Trophoblast cell (in vitro differentiated cells and primary cell): ENCODE measurements around the gene ZMAT5.

Source experiments
- DNase-seq, 2 donors: peaks; one replicate each; pipeline ENCODE4 v3.0.0-alpha.2; 2016
- H2AFZ ChIP-seq: 2 replicates; pipeline ENCODE4 v1.6.1; 2013; ENCODE audit warnings: low read length, moderate library complexity, mild to moderate bottlenecking; ENCODE audit not compliant: insufficient read depth, poor library complexity
- H2AK5ac ChIP-seq: 2 replicates; pipeline ENCODE4 v1.6.1; 2013; ENCODE audit warnings: mild to moderate bottlenecking, low read length
- H2BK120ac ChIP-seq: 2 replicates; pipeline ENCODE4 v1.6.1; 2013; ENCODE audit warnings: low read length, mild to moderate bottlenecking, moderate library complexity; ENCODE audit not compliant: insufficient read depth, poor library complexity
- H2BK12ac ChIP-seq: 2 replicates; pipeline ENCODE4 v1.6.1; 2013; ENCODE audit warnings: mild to moderate bottlenecking, low read length, moderate library complexity
- H2BK5ac ChIP-seq: 2 replicates; pipeline ENCODE4 v1.6.1; 2013; ENCODE audit warnings: low read length, low read depth, moderate library complexity, mild to moderate bottlenecking; ENCODE audit not compliant: poor library complexity
- H3K14ac ChIP-seq: 2 replicates; pipeline ENCODE4 v1.6.1; 2013; ENCODE audit warnings: mild to moderate bottlenecking, low read length
- H3K18ac ChIP-seq: 2 replicates; pipeline ENCODE4 v1.6.1; 2013; ENCODE audit warnings: mild to moderate bottlenecking, low read length
- H3K23ac ChIP-seq: 2 replicates; pipeline ENCODE4 v1.6.1; 2013; ENCODE audit warnings: low read length
- H3K27ac ChIP-seq: 2 replicates; pipeline ENCODE4 v1.5.1; 2013; ENCODE audit warnings: low read depth, mild to moderate bottlenecking, inconsistent platforms, low read length, moderate library complexity
- H3K27me3 ChIP-seq: 2 replicates; pipeline ENCODE4 v1.6.1; 2013; ENCODE audit warnings: inconsistent platforms, mild to moderate bottlenecking, low read length, moderate library complexity; ENCODE audit not compliant: insufficient read depth
- H3K36me3 ChIP-seq, 2 experiments: 1 replicate in 1 of 2; 2 replicates in 1 of 2; pipeline ENCODE4 v1.6.1; 2013; ENCODE audit warnings: low read length in 2 of 2, mild to moderate bottlenecking in 2 of 2, moderate library complexity in 1 of 2; ENCODE audit not compliant: insufficient read depth in 2 of 2, control insufficient read depth in 1 of 2
- H3K4ac ChIP-seq: 2 replicates; pipeline ENCODE4 v1.6.1; 2013; ENCODE audit warnings: low read depth, mild to moderate bottlenecking, low read length, moderate library complexity
- H3K4me1 ChIP-seq, 2 experiments: 1 replicate in 1 of 2; 2 replicates in 1 of 2; pipeline ENCODE4 v1.6.1; 2013; ENCODE audit warnings: low read length in 2 of 2, mild to moderate bottlenecking in 2 of 2, moderate library complexity in 1 of 2; ENCODE audit not compliant: insufficient read depth in 2 of 2, control insufficient read depth in 1 of 2
- H3K4me2 ChIP-seq: 2 replicates; pipeline ENCODE4 v1.6.1; 2013; ENCODE audit warnings: inconsistent platforms, mild to moderate bottlenecking, low read length, moderate library complexity
- H3K4me3 ChIP-seq: 2 replicates; pipeline ENCODE4 v1.5.1; 2013; ENCODE audit warnings: mild to moderate bottlenecking, low read depth, low read length, inconsistent platforms
- H3K79me1 ChIP-seq: one replicate; pipeline ENCODE4 v1.6.1; 2013; ENCODE audit warnings: low read length
- H3K79me2 ChIP-seq: 2 replicates; pipeline ENCODE4 v1.6.1; 2013; ENCODE audit warnings: low read length, mild to moderate bottlenecking; ENCODE audit not compliant: control insufficient read depth, insufficient read depth, poor library complexity
- H3K9ac ChIP-seq: 2 replicates; pipeline ENCODE4 v1.6.1; 2013; ENCODE audit warnings: mild to moderate bottlenecking, low read length
- H3K9me3 ChIP-seq: 2 replicates; pipeline ENCODE4 v1.6.1; 2013; ENCODE audit warnings: low read depth, mild to moderate bottlenecking, control low read depth, inconsistent platforms, low read length; ENCODE audit not compliant: insufficient read depth
- H4K12ac ChIP-seq: 2 replicates; pipeline ENCODE4 v1.6.1; 2013; ENCODE audit warnings: low read depth, mild to moderate bottlenecking, low read length, moderate library complexity
- H4K8ac ChIP-seq: 2 replicates; pipeline ENCODE4 v1.6.1; 2013; ENCODE audit warnings: low read depth, mild to moderate bottlenecking, low read length, moderate library complexity
- H4K91ac ChIP-seq: one replicate; pipeline ENCODE4 v1.6.1; 2013; ENCODE audit warnings: low read depth, mild to moderate bottlenecking, low read length, moderate library complexity
- WGBS: extraction: QIAGEN DNeasy Blood & Tissue Kit; methylation state at CpG from one replicate; pipeline ENCODE4 v1.1.7; 2013; ENCODE audit warnings: missing lambda C conversion rate; ENCODE audit not compliant: insufficient read length, insufficient coverage; ENCODE audit errors: extremely low coverage; 5-methylcytosine and 5-hydroxymethylcytosine counted together

ZMAT5 gene

GRCh38 chr22:29790061-29790460 lies 23.3 kb upstream of the ZMAT5 start:
- Histone ChIP-seq H3K27ac (no peak overlapping the region), H3K4me1 (peaks cover 8 to 20% of the 10 kb centered on the region in 2 experiments), H3K4me2 (no peak overlapping the region), H2BK12ac (no peak overlapping the region), H4K8ac (no peak overlapping the region), H3K79me2 (no peaks in the 10 kb centered on the region), H3K27me3 (no peaks in the 10 kb centered on the region), H3K9me3 (peaks cover 4% of the 10 kb centered on the region), H2AFZ (no peak overlapping the region), H3K9ac (no peak overlapping the region), H3K18ac (no peak overlapping the region), H2BK120ac (no peak overlapping the region), H4K91ac (no peak overlapping the region), H3K23ac (no peak overlapping the region), H2BK5ac (no peak overlapping the region), H3K4me3 (no peak overlapping the region), H3K14ac (no peak overlapping the region), H3K36me3 (peaks cover 53 to 57% of the 10 kb centered on the region in 2 experiments), H3K4ac (no peak overlapping the region), H2AK5ac (no peak overlapping the region), H4K12ac (no peak overlapping the region), H3K79me1 (no peaks in the 10 kb centered on the region)
- WGBS = no CpG with 5 or more reads among the region's 5 CpGs
- no peak for DNase-seq

DNA sequence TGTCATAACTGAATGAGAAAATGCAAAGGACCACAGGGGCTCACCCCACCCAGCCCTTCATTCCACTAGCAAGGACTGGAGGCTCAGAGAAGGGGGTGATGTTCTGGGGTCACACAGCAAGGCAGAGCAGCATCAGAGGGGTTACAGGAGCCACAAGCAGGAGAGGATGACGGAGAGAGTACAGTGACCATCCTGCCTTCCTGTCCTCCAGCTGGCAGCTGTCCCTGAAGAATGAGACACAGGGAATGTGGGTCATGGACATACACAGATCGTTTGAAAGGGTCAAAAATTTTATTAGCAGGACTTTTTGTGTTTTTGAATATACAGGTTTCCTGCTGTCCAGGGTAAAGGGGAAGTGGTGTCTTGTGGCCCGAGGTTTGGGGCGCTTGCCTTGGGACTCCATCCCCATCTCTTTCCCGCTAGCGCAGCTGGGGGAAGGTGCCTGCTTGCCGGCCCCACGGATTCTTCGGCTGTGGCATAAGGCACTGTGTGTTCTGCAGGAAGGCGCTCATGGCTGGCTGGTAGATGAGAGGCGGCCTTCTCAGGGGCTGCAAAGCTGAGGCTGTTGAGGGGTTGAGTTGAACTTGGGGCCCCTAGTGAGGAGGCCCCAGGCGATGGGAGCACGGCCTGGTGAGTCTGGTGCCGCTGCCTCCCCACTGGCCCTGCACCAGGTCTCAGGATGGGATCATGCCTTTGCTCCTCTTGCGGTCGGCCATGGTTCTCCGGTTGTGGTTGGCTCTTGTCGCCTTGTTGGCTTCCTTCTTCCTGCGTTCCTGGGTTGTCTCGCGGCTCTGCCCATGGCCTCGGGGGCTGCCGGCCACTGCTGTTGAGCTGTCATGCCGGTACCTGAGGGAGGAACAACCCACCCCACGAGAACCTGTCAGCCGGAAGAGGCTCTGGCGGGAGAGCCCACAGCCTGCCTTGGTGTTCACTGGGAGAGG lies 21.8 kb upstream of the ZMAT5 start:
- H3K14ac ChIP-seq = peak overlapping the region; percentile 7
- peak; percentile 41 to 57 for DNase-seq
- no peak overlapping the region for H2AFZ ChIP-seq
- H3K18ac ChIP-seq = no peak overlapping the region
- no peaks in the 10 kb centered on the region for H3K79me1 ChIP-seq
- no peak overlapping the region for H2BK120ac ChIP-seq
- H3K4ac ChIP-seq = no peak overlapping the region
- no peak overlapping the region for H4K12ac ChIP-seq
- H3K4me2 ChIP-seq = no peak overlapping the region
- H4K8ac ChIP-seq = no peak overlapping the region
- no peak overlapping the region for H2BK12ac ChIP-seq
- H2BK5ac ChIP-seq = no peak overlapping the region
- WGBS = no CpG with 5 or more reads among the region's 27 CpGs
- no peak overlapping the region for H3K27ac ChIP-seq
- H3K79me2 ChIP-seq = no peaks in the 10 kb centered on the region
- peaks cover 4% of the 10 kb centered on the region for H3K9me3 ChIP-seq
- H3K4me3 ChIP-seq = no peak overlapping the region
- H3K23ac ChIP-seq = no peak overlapping the region
- no peak overlapping the region for H3K9ac ChIP-seq
- peaks cover 8 to 16% of the 10 kb centered on the region in 2 experiments for H3K4me1 ChIP-seq
- H4K91ac ChIP-seq = peak overlapping the region; percentile 2
- H2AK5ac ChIP-seq = no peak overlapping the region
- no peaks in the 10 kb centered on the region for H3K27me3 ChIP-seq
- H3K36me3 ChIP-seq = peaks cover 53 to 56% of the 10 kb centered on the region in 2 experiments

DNA sequence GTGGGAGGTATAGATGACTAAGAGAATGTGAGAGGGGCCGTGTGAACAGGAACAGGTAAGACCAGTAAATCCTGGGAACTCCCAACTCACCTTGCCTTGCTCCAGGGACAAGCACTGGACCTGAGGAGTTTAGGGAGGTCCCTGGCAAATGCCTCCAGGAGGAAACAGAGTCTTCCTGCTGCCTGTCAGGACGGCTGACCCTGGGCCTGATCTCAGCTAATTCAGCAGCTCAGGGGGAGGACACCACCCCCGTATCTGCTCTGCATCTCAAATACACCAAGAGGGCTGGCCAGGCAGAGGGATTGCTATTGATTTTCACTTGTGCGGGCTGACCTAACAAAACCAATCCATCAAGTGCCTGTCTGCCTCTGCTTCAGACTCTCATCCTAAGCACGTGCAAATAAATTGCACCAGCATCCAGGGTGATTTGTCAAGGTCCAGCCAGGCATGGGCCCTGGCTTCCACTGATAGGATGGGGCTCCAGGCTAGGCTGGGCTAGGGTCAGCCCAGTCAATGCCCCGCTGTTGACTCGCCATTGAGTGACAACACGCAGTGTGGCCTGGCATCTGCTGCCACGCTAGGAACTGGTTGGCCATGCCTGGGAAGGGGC lies 20.7 kb upstream of the ZMAT5 start:
- Histone ChIP-seq H3K36me3 (peaks cover 41 to 45% of the 10 kb centered on the region in 2 experiments), H3K4ac (no peak overlapping the region), H2BK5ac (no peak overlapping the region), H3K9ac (no peak overlapping the region), H4K91ac (no peak overlapping the region), H4K8ac (no peak overlapping the region), H3K4me1 (peaks cover 12 to 16% of the 10 kb centered on the region in 2 experiments), H2BK120ac (no peak overlapping the region), H3K14ac (no peak overlapping the region), H2AK5ac (no peak overlapping the region), H3K27ac (peak overlapping the region; percentile 18), H3K79me2 (no peaks in the 10 kb centered on the region), H3K4me3 (no peak overlapping the region), H3K4me2 (no peak overlapping the region), H2BK12ac (no peak overlapping the region), H3K27me3 (no peaks in the 10 kb centered on the region), H2AFZ (no peak overlapping the region), H4K12ac (no peak overlapping the region), H3K18ac (no peak overlapping the region), H3K79me1 (no peaks in the 10 kb centered on the region), H3K23ac (no peak overlapping the region), H3K9me3 (peaks cover 4% of the 10 kb centered on the region)
- WGBS = no CpG with 5 or more reads among the region's 9 CpGs
- peak; percentile 74 for DNase-seq

DNA sequence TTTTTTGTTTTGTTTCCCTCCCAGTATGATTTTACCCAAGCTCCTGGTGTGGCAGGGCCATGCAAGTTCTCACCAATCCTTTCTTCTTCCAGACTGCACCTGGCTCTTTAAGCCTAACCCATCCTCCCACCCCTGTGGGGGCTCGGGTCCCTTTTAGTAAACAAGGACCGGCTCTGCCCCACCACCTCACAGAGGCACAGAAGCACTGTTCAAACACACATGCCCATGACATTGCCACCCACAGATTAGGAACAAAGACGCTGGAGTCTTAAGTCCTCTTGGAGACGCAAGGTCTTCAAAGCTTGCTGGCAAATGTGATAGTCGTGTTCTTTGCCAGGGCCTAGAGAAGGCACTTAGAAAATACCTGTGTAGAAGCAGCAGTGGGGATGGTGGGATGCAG lies 19.2 kb upstream of the ZMAT5 start:
- peak overlapping the region; percentile 18 for H2AK5ac ChIP-seq
- H4K12ac ChIP-seq = no peak overlapping the region
- peaks cover 18 to 19% of the 10 kb centered on the region in 2 experiments for H3K4me1 ChIP-seq
- H4K91ac ChIP-seq = peak overlapping the region; percentile 32
- no peak overlapping the region for H3K9ac ChIP-seq
- H3K36me3 ChIP-seq = peaks cover 29 to 33% of the 10 kb centered on the region in 2 experiments
- peaks cover 4% of the 10 kb centered on the region for H3K9me3 ChIP-seq
- H2BK12ac ChIP-seq = no peak overlapping the region
- H3K4me2 ChIP-seq = no peak overlapping the region
- H3K27ac ChIP-seq = no peak overlapping the region
- H3K18ac ChIP-seq = no peak overlapping the region
- no peaks in the 10 kb centered on the region for H3K27me3 ChIP-seq
- H2BK120ac ChIP-seq = no peak overlapping the region
- H2AFZ ChIP-seq = no peak overlapping the region
- no peak overlapping the region for H3K14ac ChIP-seq
- no peak overlapping the region for H3K4ac ChIP-seq
- H4K8ac ChIP-seq = no peak overlapping the region
- no peak for DNase-seq
- no peaks in the 10 kb centered on the region for H3K79me2 ChIP-seq
- no peak overlapping the region for H3K4me3 ChIP-seq
- no peaks in the 10 kb centered on the region for H3K79me1 ChIP-seq
- H3K23ac ChIP-seq = no peak overlapping the region
- H2BK5ac ChIP-seq = no peak overlapping the region
- WGBS = no CpG with 5 or more reads among the region's 5 CpGs
